Effector CD4-positive, alpha-beta T cell (primary cell): ENCODE data around the gene NTRK3.
A peak's percentile ranks its signal among the peaks of the same experiment; 100 is the strongest.

Experiments used
- DNase-seq: peaks from one replicate; pipeline ENCODE4 v3.0.0-alpha.2; 2020

Gene NTRK3

GRCh38 chr15:88257311-88258092, 963 bp upstream of the NTRK3 start:
- no peak for DNase-seq

GRCh38 chr15:88255484-88256278, 858 bp downstream of the NTRK3 start:
- no peak for DNase-seq

GRCh38 chr15:88255087-88255483, 1.5 kb downstream of the NTRK3 start:
- no peak for DNase-seq

- DNase-seq, result no peak
Measured at GRCh38 chr15:88252441-88252840, 4.1 kb downstream of the NTRK3 start.

- DNase-seq, result no peak
Measured at GRCh38 chr15:88250826-88251225, 5.7 kb downstream of the NTRK3 start.

GRCh38 chr15:88249220-88249619, 7.3 kb downstream of the NTRK3 start:
- no peak for DNase-seq

- no peak for DNase-seq
Measured at GRCh38 chr15:88247914-88248313, 8.6 kb downstream of the NTRK3 start.

GRCh38 chr15:88246666-88247446, 9.7 kb downstream of the NTRK3 start:
- DNase-seq, result peak; percentile 54

- no peak for DNase-seq
Measured at GRCh38 chr15:88246081-88246480, 10.5 kb downstream of the NTRK3 start.

- DNase-seq, result no peak
Measured at GRCh38 chr15:88243895-88244787, 12.4 kb downstream of the NTRK3 start.

GRCh38 chr15:88242586-88243555, 13.7 kb downstream of the NTRK3 start:
- DNase-seq, result no peak

- no peak for DNase-seq
Measured at GRCh38 chr15:88241461-88241860, 15.1 kb downstream of the NTRK3 start.

GRCh38 chr15:88241060-88241459, 15.5 kb downstream of the NTRK3 start:
- DNase-seq, result no peak

- no peak for DNase-seq
Measured at GRCh38 chr15:88239594-88239993, 16.9 kb downstream of the NTRK3 start.

- DNase-seq, result no peak
Measured at GRCh38 chr15:88238618-88239430, 17.7 kb downstream of the NTRK3 start.

GRCh38 chr15:88234711-88235110, 21.8 kb downstream of the NTRK3 start:
- DNase-seq, result no peak

GRCh38 chr15:88233921-88234320, 22.6 kb downstream of the NTRK3 start:
- no peak for DNase-seq

- no peak for DNase-seq
Measured at GRCh38 chr15:88232771-88233201, 23.8 kb downstream of the NTRK3 start.

- DNase-seq, result no peak
Measured at GRCh38 chr15:88231909-88232644, 24.5 kb downstream of the NTRK3 start.
